Activated CD8-positive, alpha-beta T cell treated with anti-CD3 and anti-CD28 coated beads, Interleukin-2, amount 10 ng/mL, durations not matched to agents 7 days and 5 days (primary cell): ENCODE results near the gene KDM1A. TPM values are rescaled to one million over a fixed set of nuclear protein-coding genes. Genes with fewer than 3 reads are reported as not detected.
A peak's percentile ranks its signal among the peaks of the same experiment; 100 is the strongest.

Source experiments
- ATAC-seq: fragments of 150-1000 bp; cut with Tn5 transposase; one replicate; pipeline ENCODE4 v1.10.0; 2021; ENCODE audit warnings: moderate library complexity
- CTCF ChIA-PET: fragments of 350-600 bp; sonication (Branson Sonifier 250); formaldehyde crosslinking; loops from one replicate; lab custom pipeline; 2021; ENCODE audit warnings: antibody characterized with exemption; lab: Charles Lee
- POLR2A ChIA-PET: fragments of 350-600 bp; sonication (Branson Sonifier 250); formaldehyde crosslinking; loops from one replicate; lab custom pipeline; 2021; ENCODE audit warnings: antibody characterized with exemption; lab: Charles Lee
- DNase-seq: peaks from one replicate; pipeline ENCODE4 v3.0.0-alpha.2; 2020
- H3K27ac Mint-ChIP-seq: one replicate; pipeline ENCODE4 v1.8.0; 2021; ENCODE audit warnings: mild to moderate bottlenecking, mixed read lengths
- H3K27me3 Mint-ChIP-seq: one replicate; pipeline ENCODE4 v1.8.0; 2021; ENCODE audit warnings: low read depth, mixed read lengths
- H3K36me3 Mint-ChIP-seq: one replicate; pipeline ENCODE4 v1.8.0; 2021; ENCODE audit warnings: low read depth, mixed read lengths
- H3K4me1 Mint-ChIP-seq: one replicate; pipeline ENCODE4 v1.8.0; 2021; ENCODE audit warnings: low read depth, mixed read lengths
- H3K4me3 Mint-ChIP-seq: one replicate; pipeline ENCODE4 v1.8.0; 2021; ENCODE audit warnings: mild to moderate bottlenecking, mixed read lengths
- H3K9me3 Mint-ChIP-seq: one replicate; pipeline ENCODE4 v1.8.0; 2022; ENCODE audit warnings: mixed read lengths; ENCODE audit not compliant: insufficient read depth
- total RNA-seq, 2 experiments: library from RNA; stranded (reverse); gene quantifications; one replicate each; pipeline ENCODE4 v1.2.3, GENCODE V29; 2021

KDM1A gene
- total RNA-seq, 2 experiments from 2014 or later = 53.4 to 54.7 TPM

DNA sequence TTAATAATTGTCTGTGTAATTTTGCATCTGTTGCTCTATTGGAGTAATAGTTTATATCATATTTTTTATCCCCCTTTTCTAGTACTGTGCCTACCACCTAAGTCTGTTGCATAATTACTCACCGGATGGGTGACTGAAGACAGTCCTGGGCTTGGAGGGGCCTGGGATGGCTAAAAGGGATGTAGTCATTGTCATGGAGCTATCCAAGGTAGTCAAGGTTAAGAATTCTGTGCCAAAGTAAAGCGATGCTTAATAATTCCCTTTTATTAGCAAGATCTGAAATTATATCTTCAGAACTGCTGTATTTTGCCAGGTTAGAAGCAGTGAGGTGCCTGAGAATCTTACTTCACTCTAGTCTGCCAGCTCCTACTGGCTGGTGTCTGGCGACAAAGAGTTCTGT, 61.6 kb downstream of the KDM1A start:
- CTCF ChIA-PET = interaction anchor here (0.9 to 3.7 kb wide), 5 partner anchors 14 to 119 kb away, joined by 3 to 17 read pairs (median 5); no protein-coding TSS in a partner anchor
- POLR2A ChIA-PET = no interaction called here
- DNase-seq = no peak
- Mint-ChIP-seq H3K4me3 (no peak overlapping the region), H3K4me1 (no peaks in the 10 kb centered on the region), H3K27me3 (no peaks in the 10 kb centered on the region), H3K27ac (no peak overlapping the region), H3K9me3 (no peaks in the 10 kb centered on the region), H3K36me3 (peaks cover 66% of the 10 kb centered on the region)
- ATAC-seq = no peak

DNA sequence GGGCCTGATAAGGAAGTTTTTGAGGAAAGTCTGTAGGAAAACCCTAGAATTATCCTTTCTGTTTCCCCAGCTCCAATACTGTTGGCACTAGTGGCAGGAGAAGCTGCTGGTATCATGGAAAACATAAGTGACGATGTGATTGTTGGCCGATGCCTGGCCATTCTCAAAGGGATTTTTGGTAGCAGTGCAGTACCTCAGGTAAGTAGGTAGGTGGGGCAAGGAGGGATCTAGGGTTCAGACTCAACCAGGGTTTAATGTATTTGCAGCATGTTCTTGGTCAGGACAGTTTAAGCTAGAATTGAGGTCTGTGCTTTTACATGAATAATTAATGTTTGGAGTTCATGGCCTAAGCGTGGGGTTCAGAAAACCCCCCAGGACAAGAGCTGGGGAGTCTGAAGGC, 62.1 kb downstream of the KDM1A start:
- no peaks in the 10 kb centered on the region for H3K27me3 Mint-ChIP-seq
- ATAC-seq = no peak
- H3K36me3 Mint-ChIP-seq = peaks cover 71% of the 10 kb centered on the region
- POLR2A ChIA-PET = no interaction called here
- H3K27ac Mint-ChIP-seq = no peak overlapping the region
- H3K4me3 Mint-ChIP-seq = no peak overlapping the region
- H3K9me3 Mint-ChIP-seq = no peaks in the 10 kb centered on the region
- DNase-seq = no peak
- no peaks in the 10 kb centered on the region for H3K4me1 Mint-ChIP-seq
- CTCF ChIA-PET = interaction anchor here (0.9 to 3.7 kb wide), 5 partner anchors 14 to 119 kb away, joined by 3 to 17 read pairs (median 5); no protein-coding TSS in a partner anchor

DNA sequence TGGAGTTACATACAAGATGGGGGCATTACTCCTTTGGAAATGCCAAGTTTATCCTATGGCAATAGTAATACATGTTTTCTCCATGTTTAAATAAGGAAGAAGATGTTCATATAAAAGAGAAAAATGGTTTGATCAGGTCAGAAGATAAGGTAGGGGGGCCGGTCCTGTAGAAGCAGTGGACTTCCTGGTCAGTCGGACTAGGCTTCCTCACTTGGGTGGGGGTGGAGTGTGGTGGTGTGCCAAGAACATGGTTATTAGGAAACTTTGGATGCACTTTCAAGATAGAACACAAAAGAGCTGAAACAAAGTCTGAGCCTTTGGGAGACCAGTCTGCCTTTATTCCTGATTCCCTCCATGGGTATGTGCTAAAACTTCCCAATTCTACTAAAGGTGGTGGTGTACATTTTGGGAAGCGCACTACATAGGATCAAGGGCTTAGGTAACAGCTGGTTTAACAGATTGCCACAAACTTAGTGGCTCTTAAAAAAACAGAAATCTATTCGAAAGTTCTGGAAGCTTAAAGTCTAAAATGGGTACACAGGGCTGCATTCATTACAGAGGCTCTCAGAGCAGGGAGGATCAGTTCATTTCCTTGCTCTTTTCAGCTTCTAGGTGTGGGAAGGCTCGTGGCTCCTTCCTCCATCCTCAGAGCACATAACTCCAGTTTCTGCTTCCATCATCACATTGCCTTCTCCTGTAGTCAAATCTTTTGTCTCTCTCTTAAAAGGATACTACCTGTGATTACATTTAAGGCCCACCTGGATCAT, 64.6 kb downstream of the KDM1A start:
- no peaks in the 10 kb centered on the region for H3K9me3 Mint-ChIP-seq
- peaks cover 62% of the 10 kb centered on the region for H3K36me3 Mint-ChIP-seq
- no peak overlapping the region for H3K4me3 Mint-ChIP-seq
- CTCF ChIA-PET = interaction anchor here (1.0 to 5.0 kb wide), 2 partner anchors 15 to 101 kb away, joined by 3 to 24 read pairs; no protein-coding TSS in a partner anchor
- no peaks in the 10 kb centered on the region for H3K4me1 Mint-ChIP-seq
- POLR2A ChIA-PET = no interaction called here
- ATAC-seq (no peak), DNase-seq (no peak)
- H3K27ac Mint-ChIP-seq = peak overlapping the region; percentile 50
- no peaks in the 10 kb centered on the region for H3K27me3 Mint-ChIP-seq

DNA sequence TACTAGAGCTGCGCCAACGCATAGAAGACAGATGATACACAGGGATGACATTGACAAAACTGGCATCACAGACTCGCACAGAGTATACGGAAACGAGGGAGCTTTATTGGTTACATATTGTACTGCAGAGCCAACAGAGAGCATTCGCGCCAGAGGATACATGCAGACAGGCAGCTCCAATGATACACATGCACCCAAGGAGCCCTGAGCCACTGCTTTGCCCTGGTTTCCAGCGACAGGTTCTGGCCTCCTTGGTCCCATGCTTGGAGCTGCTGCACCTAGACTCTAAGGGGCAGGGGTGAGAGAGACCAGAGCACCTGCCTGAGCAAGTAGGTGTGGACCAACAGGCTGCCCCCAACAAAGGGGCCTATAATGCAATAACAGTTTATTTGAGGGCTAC, 65.6 kb downstream of the KDM1A start:
- Mint-ChIP-seq H3K4me3 (no peak overlapping the region), H3K9me3 (no peaks in the 10 kb centered on the region), H3K27me3 (no peaks in the 10 kb centered on the region), H3K4me1 (no peaks in the 10 kb centered on the region), H3K36me3 (peaks cover 58% of the 10 kb centered on the region), H3K27ac (no peak overlapping the region)
- DNase-seq = no peak
- POLR2A ChIA-PET = no interaction called here
- no peak for ATAC-seq
- CTCF ChIA-PET = interaction anchor here (1.0 to 5.0 kb wide), 2 partner anchors 14 to 100 kb away, joined by 4 to 24 read pairs; no protein-coding TSS in a partner anchor

DNA sequence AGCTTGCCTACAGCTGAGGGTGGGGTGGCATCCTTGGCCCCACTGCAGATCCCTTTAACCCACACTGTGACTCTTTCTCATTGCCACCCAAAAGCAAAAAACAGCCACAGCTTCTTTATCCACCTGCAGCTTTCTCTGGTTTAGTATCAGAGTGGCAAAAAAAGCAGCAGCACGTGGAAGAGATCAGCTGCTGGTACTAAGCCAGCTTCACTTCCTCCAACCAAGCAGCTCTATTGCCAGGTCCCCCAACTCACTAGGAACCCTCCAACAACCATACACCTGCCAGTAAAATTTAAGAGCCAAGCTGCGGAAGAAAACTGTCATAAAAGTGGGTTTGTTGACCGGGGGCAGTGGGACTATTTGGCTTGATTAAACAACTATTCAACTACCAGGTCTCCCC, 66.4 kb downstream of the KDM1A start:
- H3K4me1 Mint-ChIP-seq = no peaks in the 10 kb centered on the region
- ChIA-PET POLR2A (no interaction called here), CTCF (interaction anchor here (1.0 to 5.0 kb wide), 2 partner anchors 13 to 99 kb away, joined by 4 to 24 read pairs; no protein-coding TSS in a partner anchor)
- H3K27me3 Mint-ChIP-seq = no peaks in the 10 kb centered on the region
- ATAC-seq = no peak
- H3K4me3 Mint-ChIP-seq = no peak overlapping the region
- H3K27ac Mint-ChIP-seq = no peak overlapping the region
- peaks cover 50% of the 10 kb centered on the region for H3K36me3 Mint-ChIP-seq
- no peaks in the 10 kb centered on the region for H3K9me3 Mint-ChIP-seq
- DNase-seq = no peak

DNA sequence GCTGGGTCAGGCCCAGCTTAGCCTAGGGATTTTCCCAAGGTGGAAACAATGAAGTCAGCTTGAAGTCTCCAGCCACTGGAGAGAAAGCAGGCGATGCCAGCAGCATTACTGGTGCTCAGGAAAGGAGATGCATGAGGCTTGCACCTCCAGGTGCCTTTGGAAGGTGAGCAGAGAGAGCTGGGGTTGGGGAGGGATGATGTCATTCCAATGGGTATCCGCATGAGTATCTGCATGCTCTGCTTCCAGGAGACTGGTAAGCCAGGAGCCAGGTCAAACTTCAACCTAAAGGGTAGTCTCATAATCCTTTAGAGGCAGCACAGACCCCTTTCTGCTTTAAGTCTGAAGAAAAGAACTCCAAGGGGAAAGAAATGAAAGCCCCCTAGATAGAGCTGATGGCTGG, 68.8 kb downstream of the KDM1A start:
- H3K27me3 Mint-ChIP-seq = no peaks in the 10 kb centered on the region
- DNase-seq (no peak), ATAC-seq (no peak)
- no peaks in the 10 kb centered on the region for H3K4me1 Mint-ChIP-seq
- no peak overlapping the region for H3K27ac Mint-ChIP-seq
- ChIA-PET CTCF (interaction anchor here (1.2 to 5.0 kb wide), 3 partner anchors 11 to 97 kb away, joined by 3 to 24 read pairs (median 3); no protein-coding TSS in a partner anchor), POLR2A (no interaction called here)
- no peak overlapping the region for H3K4me3 Mint-ChIP-seq
- H3K9me3 Mint-ChIP-seq = no peaks in the 10 kb centered on the region
- H3K36me3 Mint-ChIP-seq = peaks cover 37% of the 10 kb centered on the region

DNA sequence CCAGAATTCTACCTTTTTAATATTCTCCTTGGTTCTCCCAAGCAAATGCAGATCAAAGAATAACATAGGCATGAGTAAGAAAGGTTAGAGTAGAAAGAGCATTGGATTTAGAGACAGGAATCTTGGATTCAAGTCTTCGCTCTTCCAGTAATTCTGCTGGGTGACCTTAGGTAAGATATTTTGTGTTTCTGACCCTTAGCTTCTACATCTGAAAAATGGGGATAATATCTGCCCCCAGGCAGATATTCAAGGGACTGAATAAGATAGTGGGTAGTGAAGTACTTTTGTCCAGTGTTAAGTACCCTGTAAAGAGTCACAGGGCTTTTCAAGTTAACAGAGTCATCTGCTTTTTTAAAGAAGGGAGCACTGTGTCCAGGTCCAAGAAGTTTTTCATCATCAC, 70.8 kb downstream of the KDM1A start:
- H3K9me3 Mint-ChIP-seq = no peaks in the 10 kb centered on the region
- DNase-seq (no peak), ATAC-seq (no peak)
- peaks cover 32% of the 10 kb centered on the region for H3K36me3 Mint-ChIP-seq
- H3K4me1 Mint-ChIP-seq = no peaks in the 10 kb centered on the region
- no peak overlapping the region for H3K27ac Mint-ChIP-seq
- no peak overlapping the region for H3K4me3 Mint-ChIP-seq
- no peaks in the 10 kb centered on the region for H3K27me3 Mint-ChIP-seq
- ChIA-PET POLR2A (no interaction called here), CTCF (interaction anchor here (1.0 to 1.9 kb wide), 4 partner anchors 9 to 95 kb away, joined by 4 to 6 read pairs (median 4); no protein-coding TSS in a partner anchor)

DNA sequence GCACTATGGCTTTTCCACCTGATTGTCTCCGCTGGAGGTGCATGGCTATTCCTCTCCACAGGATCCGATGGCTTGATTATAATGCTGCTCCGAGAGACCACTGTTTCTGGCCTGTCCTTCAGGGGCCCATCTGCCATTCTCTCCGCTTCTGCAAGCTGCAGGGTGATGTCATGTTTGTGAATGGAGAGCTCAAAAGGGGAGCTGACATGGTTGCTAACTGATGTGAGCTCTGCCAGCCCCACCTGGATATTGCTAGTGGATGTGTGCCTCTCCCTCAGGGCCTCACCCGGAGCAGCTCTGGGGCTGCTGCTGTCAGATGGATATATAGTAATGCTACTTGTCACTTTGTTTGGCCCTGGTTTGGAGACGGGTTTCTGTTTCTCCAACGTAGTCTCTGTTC, 72.3 kb downstream of the KDM1A start:
- ChIA-PET CTCF (interaction anchor here (13.3 kb wide), 1 partner anchor 90 kb away, joined by 735 read pairs; no protein-coding TSS in a partner anchor), POLR2A (no interaction called here)
- ATAC-seq (no peak), DNase-seq (no peak)
- Mint-ChIP-seq H3K27me3 (no peaks in the 10 kb centered on the region), H3K4me3 (no peak overlapping the region), H3K9me3 (no peaks in the 10 kb centered on the region), H3K36me3 (peaks cover 22% of the 10 kb centered on the region), H3K27ac (no peak overlapping the region), H3K4me1 (no peaks in the 10 kb centered on the region)

DNA sequence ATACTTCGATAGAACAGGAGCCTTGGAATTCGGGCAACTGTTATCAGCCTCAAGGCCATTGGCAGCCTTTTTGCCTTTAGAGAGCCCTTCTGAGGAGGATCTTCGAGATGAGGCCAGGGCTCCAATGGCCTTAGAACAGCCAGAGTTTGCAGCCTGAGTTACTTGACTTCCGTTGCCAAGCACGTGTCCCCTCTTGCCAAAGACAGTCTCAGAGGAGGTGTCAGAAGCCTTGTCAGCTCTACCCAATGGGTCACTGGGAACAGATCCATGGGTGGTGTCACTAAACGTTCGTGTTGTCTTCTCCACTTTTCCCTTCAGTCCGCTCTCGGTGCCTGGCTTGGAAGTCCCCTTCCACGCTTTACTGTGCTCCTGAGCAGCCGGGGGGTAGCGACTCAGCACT, 73.2 kb downstream of the KDM1A start:
- CTCF ChIA-PET = interaction anchor here (13.3 kb wide), 1 partner anchor 90 kb away, joined by 735 read pairs; no protein-coding TSS in a partner anchor
- ATAC-seq (no peak), DNase-seq (no peak)
- POLR2A ChIA-PET = no interaction called here
- H3K27me3 Mint-ChIP-seq = no peaks in the 10 kb centered on the region
- H3K36me3 Mint-ChIP-seq = peaks cover 17% of the 10 kb centered on the region
- H3K4me3 Mint-ChIP-seq = no peak overlapping the region
- no peaks in the 10 kb centered on the region for H3K9me3 Mint-ChIP-seq
- no peak overlapping the region for H3K27ac Mint-ChIP-seq
- H3K4me1 Mint-ChIP-seq = no peaks in the 10 kb centered on the region

DNA sequence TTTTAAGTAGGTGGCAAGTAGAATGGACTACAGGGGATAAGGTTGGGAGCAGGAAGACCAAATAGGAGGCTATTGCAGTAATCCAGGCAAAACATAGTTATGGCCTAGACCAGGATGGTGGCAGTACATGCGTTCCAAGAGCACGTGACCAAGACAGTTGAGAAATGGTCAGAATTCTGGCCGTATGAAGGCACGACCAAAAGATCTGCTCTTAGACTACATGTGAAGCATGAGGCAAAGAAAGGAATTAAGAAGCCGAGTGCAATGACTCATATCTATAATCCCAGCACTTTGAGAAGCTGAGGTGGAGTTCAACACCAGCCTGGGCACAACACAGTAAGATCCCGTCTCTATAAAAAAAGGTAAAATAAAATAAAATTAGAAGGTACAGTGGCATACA, 78.0 kb downstream of the KDM1A start:
- POLR2A ChIA-PET = no interaction called here

DNA sequence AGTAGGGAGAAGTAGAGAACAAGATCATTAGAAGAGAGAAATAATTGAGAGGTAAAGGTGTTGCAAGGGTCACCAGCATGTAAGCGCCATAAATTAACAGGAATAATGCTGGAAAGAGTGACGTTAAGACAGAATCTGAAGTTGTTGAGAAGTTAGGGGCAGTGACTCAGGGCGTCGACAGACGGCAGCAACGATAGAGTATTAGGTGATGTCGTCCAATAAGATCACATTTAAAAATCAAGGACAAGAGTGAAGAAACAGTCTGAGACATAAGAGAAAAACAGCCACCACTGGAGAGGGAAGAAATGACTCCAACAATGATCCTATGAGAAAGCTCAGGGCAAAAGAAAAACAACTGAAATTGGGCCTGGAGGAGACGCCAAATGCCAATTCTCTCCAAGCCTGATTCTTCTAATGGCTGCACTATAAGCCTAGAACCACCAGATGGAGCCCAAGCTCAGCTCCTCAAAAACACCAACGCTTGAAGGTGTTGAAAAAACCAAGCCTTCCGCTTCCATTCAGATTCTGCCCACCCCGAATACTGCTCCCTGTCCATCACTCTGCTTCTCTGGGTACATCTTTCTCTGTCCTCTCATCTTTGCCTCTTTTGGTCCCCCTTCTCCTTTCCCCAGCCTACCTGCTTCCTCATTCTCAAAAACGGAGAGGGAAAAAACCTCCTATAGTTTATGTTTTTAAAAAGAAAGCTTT, 79.3 kb downstream of the KDM1A start:
- POLR2A ChIA-PET = interaction anchor here (2.4 kb wide), 1 partner anchor 86 kb away, joined by 19 read pairs; no protein-coding TSS in a partner anchor
- peak; percentile 32 for ATAC-seq
- Mint-ChIP-seq H3K4me1 (peaks cover 44% of the 10 kb centered on the region), H3K27ac (no peak overlapping the region), H3K27me3 (no peaks in the 10 kb centered on the region), H3K4me3 (no peak overlapping the region), H3K36me3 (peaks cover 10% of the 10 kb centered on the region), H3K9me3 (no peaks in the 10 kb centered on the region)
- peak; percentile 77 for DNase-seq
- CTCF ChIA-PET = interaction anchor here (0.6 to 13.3 kb wide), 30 partner anchors 8 to 539 kb away, joined by 3 to 735 read pairs (median 5); partner anchors contain the start of genes LACTBL1 and LUZP1

More for the DNA sequence above, 78.0 kb downstream of the KDM1A start:
- Mint-ChIP-seq H3K27me3 (no peaks in the 10 kb centered on the region), H3K27ac (no peak overlapping the region), H3K4me1 (peaks cover 34% of the 10 kb centered on the region), H3K36me3 (peaks cover 15% of the 10 kb centered on the region), H3K9me3 (no peaks in the 10 kb centered on the region), H3K4me3 (no peak overlapping the region)
- CTCF ChIA-PET = interaction anchor here (6.4 to 13.3 kb wide), 2 partner anchors 15 to 85 kb away, joined by 92 to 735 read pairs; no protein-coding TSS in a partner anchor
- DNase-seq = no peak
- no peak for ATAC-seq
